Gastrocnemius medialis (tissue), 4 donors: ENCODE measurements around the gene MTCL1. TPM values are rescaled to one million over a fixed set of nuclear protein-coding genes. Genes with fewer than 3 reads are reported as not detected.

Experiments
- ATAC-seq, 2 donors: fragments of 150-250 bp; one replicate each; pipeline ENCODE4 v1.9.1; 2016
- DNase-seq, 2 donors: peaks; one replicate each; pipeline ENCODE4 v3.0.0-alpha.2; 2019
- H3K27ac ChIP-seq, 4 donors: fragments of 200-600 bp; sonication (generic); 1 replicate in 1 of 4; 2 replicates in 3 of 4; pipeline ENCODE4 v1.5.1; 2016 to 2018; ENCODE audit warnings: mild to moderate bottlenecking in 2 of 4, moderate library complexity in 1 of 4
- H3K27me3 ChIP-seq, 3 donors: fragments of 200-600 bp; sonication (generic) in 2 of 3; 1 replicate in 1 of 3; 2 replicates in 2 of 3; pipeline versions ENCODE4 v1.5.1 to v1.6.0; 2016 to 2019; ENCODE audit warnings: mild to moderate bottlenecking in 1 of 3, moderate library complexity in 1 of 3
- H3K36me3 ChIP-seq, 2 donors: fragments of 200-600 bp; sonication (generic) in 1 of 2; one replicate each; pipeline ENCODE4 v1.5.1; 2017 to 2018
- H3K4me1 ChIP-seq, 2 donors: fragments of 200-600 bp; sonication (generic) in 1 of 2; one replicate each; pipeline ENCODE4 v1.5.1; 2016 to 2017; ENCODE audit warnings: mild to moderate bottlenecking in 2 of 2
- H3K4me3 ChIP-seq, 4 donors: fragments of 200-600 bp; sonication (generic) in 3 of 4; 1 replicate in 1 of 4; 2 replicates in 3 of 4; pipeline ENCODE4 v1.5.1; 2016 to 2019; ENCODE audit warnings: mild to moderate bottlenecking in 2 of 4
- H3K9me3 ChIP-seq, 3 donors: fragments of 200-600 bp; sonication (generic) in 2 of 3; 1 replicate in 1 of 3; 2 replicates in 2 of 3; pipeline ENCODE4 v1.5.1; 2016 to 2019
- CTCF ChIP-seq, 5 experiments: fragments of 450-650 bp in 3 of 5; fragments of 200-600 bp in 2 of 5; sonication (generic) in 2 of 5; IDR thresholded peaks in 4 of 5; conservative IDR thresholded peaks in 1 of 5; 1 replicate in 4 of 5; 2 replicates in 1 of 5; pipeline ENCODE4 v1.5.1; 2016 to 2019; ENCODE audit warnings: antibody characterized with exemption in 5 of 5, mild to moderate bottlenecking in 3 of 5, moderate library complexity in 3 of 5
- POLR2A ChIP-seq, 2 donors: fragments of 450-650 bp; IDR thresholded peaks; one replicate each; pipeline ENCODE4 v1.6.1; 2017; ENCODE audit warnings: antibody characterized with exemption in 2 of 2, mild to moderate bottlenecking in 2 of 2, moderate library complexity in 2 of 2
- in situ Hi-C, 4 donors: fragments of 200-750 bp; cut with MboI; loops; one replicate each; pipeline versions ENCODE4 v1.15.0 to v1.8.0; 2017; ENCODE audit warnings: low sequenced_read_pairs in 4 of 4
- intact Hi-C: fragments of 100-400 bp; cut with DNase I; formaldehyde crosslinking; loops from one replicate; pipeline ENCODE4 v1.15.1; 2023; ENCODE audit warnings: low total_unique reads
- total RNA-seq, 4 donors: library from RNA; depleted of rRNA; stranded (reverse); fragments of >200 nt; gene quantifications; one replicate each; pipeline versions ENCODE4 v1.1.0 to v1.2.3, GENCODE V29; 2016

The MTCL1 gene
- total RNA-seq, 4 donors from 2014 or later, result 2.0 to 8.6 (median 3.5) TPM

GRCh38 chr18:8828300-8828699 is 122.9 kb downstream of the MTCL1 start:
- H3K27ac ChIP-seq, result no peak overlapping the region
- in situ Hi-C loops, result no loop called here
- H3K36me3 ChIP-seq, result no peaks in the 10 kb centered on the region
- H3K4me3 ChIP-seq, result no peak overlapping the region
- ATAC-seq (no peak), DNase-seq (no peak)
- intact Hi-C loops, result no loop called here
- H3K9me3 ChIP-seq, result no peaks in the 10 kb centered on the region
- TF ChIP-seq CTCF (IDR thresholded peaks at IDR 0.05 in 4 of 5, conservative IDR thresholded peaks at IDR 0.05 in 1 of 5) (no peak), POLR2A (IDR thresholded peaks at IDR 0.05) (no peak)
- no peaks in the 10 kb centered on the region for H3K4me1 ChIP-seq
- no peaks in the 10 kb centered on the region for H3K27me3 ChIP-seq

- TF ChIP-seq CTCF (IDR thresholded peaks at IDR 0.05 in 4 of 5, conservative IDR thresholded peaks at IDR 0.05 in 1 of 5) (no peak), POLR2A (IDR thresholded peaks at IDR 0.05) (no peak)
- Histone ChIP-seq H3K27ac (no peak overlapping the region), H3K36me3 (no peaks in the 10 kb centered on the region), H3K4me1 (no peaks in the 10 kb centered on the region), H3K4me3 (no peak overlapping the region), H3K27me3 (no peaks in the 10 kb centered on the region), H3K9me3 (no peaks in the 10 kb centered on the region)
- in situ Hi-C loops, result no loop called here
- DNase-seq, result no peak
- no peak for ATAC-seq
- intact Hi-C loops, result no loop called here
Measured at GRCh38 chr18:8828798-8829197, 123.4 kb downstream of the MTCL1 start.

GRCh38 chr18:8830067-8831060 is 125.0 kb downstream of the MTCL1 start:
- in situ Hi-C loops, result no loop called here
- H3K27me3 ChIP-seq, result no peaks in the 10 kb centered on the region
- no peak for ATAC-seq
- intact Hi-C loops, result no loop called here
- H3K27ac ChIP-seq, result no peak overlapping the region
- H3K9me3 ChIP-seq, result no peaks in the 10 kb centered on the region
- H3K4me3 ChIP-seq, result no peak overlapping the region
- H3K36me3 ChIP-seq, result no peaks in the 10 kb centered on the region
- no peak for DNase-seq
- peaks cover 8 to 9% of the 10 kb centered on the region in 2 donors for H3K4me1 ChIP-seq
- no peak for TF ChIP-seq CTCF (IDR thresholded peaks at IDR 0.05 in 4 of 5, conservative IDR thresholded peaks at IDR 0.05 in 1 of 5)
- no peak for TF ChIP-seq POLR2A (IDR thresholded peaks at IDR 0.05)

GRCh38 chr18:8831112-8831511 is 125.8 kb downstream of the MTCL1 start:
- ATAC-seq (no peak), DNase-seq (no peak)
- intact Hi-C loops, result no loop called here
- Histone ChIP-seq H3K27ac (no peak overlapping the region), H3K4me1 (peaks cover 10 to 16% of the 10 kb centered on the region in 2 donors), H3K27me3 (no peaks in the 10 kb centered on the region), H3K4me3 (no peak overlapping the region), H3K36me3 (no peaks in the 10 kb centered on the region), H3K9me3 (no peaks in the 10 kb centered on the region)
- in situ Hi-C loops, result no loop called here
- TF ChIP-seq CTCF (IDR thresholded peaks at IDR 0.05 in 4 of 5, conservative IDR thresholded peaks at IDR 0.05 in 1 of 5), result no peak
- no peak for TF ChIP-seq POLR2A (IDR thresholded peaks at IDR 0.05)
